ENCODE data around the gene HCLS1. TPM values are rescaled to one million over a fixed set of nuclear protein-coding genes. Genes with fewer than 3 reads are reported as not detected.
"Not testable (repeated sequence)": the region's sequence is repeated elsewhere in the genome, so short reads cannot be mapped to it uniquely, and the experiment has no call there.

HCLS1 gene
- total RNA-seq, 1 donor from 2014 or later, result 0.20 TPM

DNA sequence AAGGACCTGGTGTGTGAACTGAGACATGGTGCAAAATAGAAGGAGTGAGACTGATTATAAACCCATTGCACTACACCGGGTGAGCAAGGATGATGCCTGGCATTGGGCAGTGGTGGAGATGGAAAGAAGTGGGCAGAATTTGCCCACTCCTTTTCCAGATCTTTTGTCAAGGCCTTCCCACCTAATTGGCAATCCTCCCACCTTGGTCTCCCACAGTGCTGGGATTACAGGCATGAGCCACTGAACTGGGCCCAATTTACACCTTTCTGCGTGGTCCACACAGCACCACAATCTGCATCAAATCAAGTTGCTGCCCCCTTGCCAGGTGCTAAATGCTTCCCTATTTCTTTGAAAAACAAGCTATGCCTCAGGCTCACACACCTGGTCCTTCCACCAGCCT, 62.1 kb downstream of the HCLS1 start:
- no peak for DNase-seq (ENCODE audit: low read depth)

DNA sequence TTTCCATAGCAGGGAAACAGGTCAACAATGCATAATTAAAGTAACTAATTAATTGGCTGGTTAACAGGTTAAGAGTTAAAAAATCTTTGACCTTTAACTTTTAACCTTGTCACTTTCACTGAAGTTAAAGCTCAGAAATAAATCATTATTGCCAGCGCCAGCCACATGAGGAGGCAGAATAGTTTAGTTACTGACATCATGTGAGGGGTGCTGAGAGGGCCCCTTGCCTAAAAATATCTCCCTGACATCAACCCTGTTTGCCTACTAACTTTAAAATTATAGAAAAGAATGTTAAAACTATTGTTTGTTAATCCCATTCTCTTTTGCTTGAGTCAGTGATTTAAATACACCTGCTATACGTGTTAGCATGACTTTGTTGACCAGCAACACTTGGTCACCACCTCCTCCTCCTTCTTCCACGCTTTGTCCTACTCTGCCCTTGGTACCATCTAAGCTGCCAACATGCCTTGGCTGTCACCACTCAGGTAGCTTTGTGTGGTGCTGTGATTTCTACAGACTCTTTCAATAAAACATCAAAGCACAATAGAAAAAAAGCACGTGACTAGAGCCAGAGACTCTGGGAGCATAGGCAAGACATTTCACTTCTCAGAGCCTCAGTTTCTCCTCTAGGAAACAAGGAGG, 64.8 kb downstream of the HCLS1 start:
- DNase-seq (ENCODE audit: low read depth), result no peak

DNA sequence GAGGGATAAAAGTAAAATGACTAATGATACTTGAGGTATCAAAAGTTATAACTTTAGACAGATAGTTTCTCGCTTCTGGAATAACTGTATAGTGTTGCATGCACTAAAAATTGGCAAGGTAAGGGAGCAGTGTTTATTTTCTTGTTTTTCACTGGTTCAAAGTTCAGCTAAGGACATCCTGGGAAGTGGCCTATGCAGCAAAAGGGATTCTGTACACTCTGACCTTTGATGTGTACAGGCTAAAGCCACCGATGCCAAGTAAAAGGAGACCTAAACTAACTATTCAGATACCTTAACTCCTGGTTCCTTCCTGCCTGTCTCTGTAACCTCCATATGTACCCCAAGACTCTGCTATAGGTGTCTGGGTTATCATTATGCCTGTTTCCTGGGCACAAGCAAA, 65.9 kb downstream of the HCLS1 start:
- no peak for DNase-seq (ENCODE audit: low read depth)

DNA sequence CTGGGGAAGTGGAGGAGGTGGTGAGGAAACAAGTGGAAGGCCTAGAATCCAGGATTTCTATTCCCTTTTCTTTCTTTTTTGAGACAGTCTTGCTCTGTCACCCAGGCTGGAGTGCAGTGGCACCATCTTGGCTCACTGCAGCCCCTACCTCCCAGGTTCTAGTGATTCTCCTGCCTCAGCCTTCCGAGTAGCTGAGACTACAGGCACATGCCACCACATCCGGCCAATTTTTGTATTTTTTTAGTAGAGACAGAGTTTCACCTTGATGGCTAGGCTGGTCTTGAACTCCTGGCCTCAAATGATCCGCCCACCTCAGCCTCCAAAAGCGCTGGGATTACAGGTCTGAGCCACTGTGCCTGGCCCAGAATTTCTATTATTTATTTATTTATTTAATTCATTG, 66.9 kb downstream of the HCLS1 start:
- not testable (repeated sequence) for DNase-seq (ENCODE audit: low read depth)

DNA sequence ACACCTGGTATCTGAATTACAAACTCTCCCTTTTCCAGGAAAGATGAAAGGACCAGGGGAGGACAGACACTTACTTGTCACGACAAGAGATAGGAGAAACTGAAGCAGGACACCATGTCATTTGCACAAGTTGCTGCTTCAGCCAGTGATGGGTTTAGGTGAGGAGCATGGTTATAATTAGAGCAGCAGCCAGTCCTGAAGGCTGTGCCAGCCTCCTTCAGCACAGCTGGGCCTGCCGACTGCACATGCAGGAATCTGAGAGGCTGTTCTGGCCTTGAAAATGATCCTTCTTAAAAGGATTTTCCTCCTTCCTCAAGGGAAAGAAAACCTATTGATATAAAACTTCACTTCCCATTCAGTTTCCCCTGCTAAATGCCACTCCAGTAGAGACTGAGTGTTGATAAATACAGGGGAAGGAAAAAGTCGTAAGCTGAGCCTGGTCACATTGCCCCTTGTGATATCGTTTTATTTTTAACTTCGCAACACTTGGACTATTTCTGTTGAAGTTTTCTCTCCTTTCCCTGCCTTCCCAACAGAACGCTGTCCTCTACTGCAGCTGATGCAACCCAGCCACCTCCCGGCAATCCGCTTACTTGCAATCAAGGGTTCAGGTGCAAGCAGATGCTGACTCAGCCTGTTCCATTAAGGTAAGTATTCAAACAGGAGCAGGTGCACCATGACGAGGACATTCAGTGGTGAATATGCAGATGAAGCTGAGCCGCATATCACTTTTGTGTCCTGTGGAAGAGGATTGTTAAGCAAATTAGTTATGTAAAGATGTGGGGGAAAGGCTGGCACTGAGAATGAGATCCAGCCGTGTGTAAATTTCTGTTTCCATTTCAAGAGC, 67.6 kb downstream of the HCLS1 start, which contains the start of gene FBXO40:
Gene FBXO40 (plus strand): TSS at position 524 of the 847 bp plus-strand sequence. CDS start 27,197 bp downstream, outside the sequence.
- DNase-seq (ENCODE audit: low read depth), result peak; percentile 31

DNA sequence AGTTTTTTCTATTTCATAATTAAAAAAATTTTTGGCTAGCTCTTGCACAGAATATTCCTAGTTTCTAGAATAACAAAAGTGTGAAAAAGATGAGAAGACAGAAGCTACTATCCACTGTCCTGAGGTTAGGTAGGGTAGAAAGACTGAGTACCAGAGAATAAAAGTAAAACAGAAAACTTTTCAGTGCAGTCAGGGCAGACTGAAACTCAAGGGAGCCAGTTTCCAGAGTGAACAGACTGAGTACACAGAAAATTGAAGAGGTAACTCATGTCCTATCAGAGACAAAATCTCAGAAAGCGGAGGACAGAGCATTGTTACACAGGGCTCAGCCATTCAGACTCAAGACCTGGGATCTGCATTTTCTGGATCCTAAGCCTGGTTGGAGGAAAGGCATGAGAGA, 76.3 kb downstream of the HCLS1 start:
- DNase-seq (ENCODE audit: low read depth), result no peak

DNA sequence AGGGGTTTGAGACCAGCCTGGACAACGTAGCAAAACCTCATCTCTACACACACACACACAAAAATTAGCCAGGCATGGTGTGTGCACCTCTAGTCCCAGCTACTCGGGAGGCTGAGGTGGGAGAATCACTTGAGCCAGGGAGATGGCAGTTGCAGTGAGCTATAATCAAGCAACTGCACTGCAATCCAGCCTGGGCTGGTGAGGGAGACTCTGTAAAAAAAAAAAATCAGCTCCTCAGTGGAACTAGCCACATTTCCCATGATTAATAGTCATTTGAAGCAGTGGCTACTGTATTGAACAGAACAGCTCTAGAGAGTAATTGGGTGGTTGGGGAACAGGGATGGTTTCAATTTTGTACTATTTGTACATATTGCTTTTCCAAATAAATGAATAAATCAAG, 79.0 kb downstream of the HCLS1 start:
- no peak for DNase-seq (ENCODE audit: low read depth)

Other genes starting within 250 kb of the HCLS1 start
- 0.45 and 3.8 TPM in 2 replicates for gene POLQ, start 114.9 kb downstream of the HCLS1 start, total RNA-seq
- gene ARGFX, start 93.0 kb downstream of the HCLS1 start, total RNA-seq, result not detected in 2 replicates
- not detected in 2 replicates for gene FBXO40, start 67.5 kb downstream of the HCLS1 start, total RNA-seq
- 34.9 and 111 TPM in 2 replicates for gene GOLGB1, start 88.8 kb upstream of the HCLS1 start, total RNA-seq
- gene IQCB1, start 174.2 kb upstream of the HCLS1 start, total RNA-seq, result 13.5 and 17.7 TPM in 2 replicates
- gene EAF2, start 174.3 kb upstream of the HCLS1 start, total RNA-seq, result 3.0 and 4.0 TPM in 2 replicates
- gene SLC15A2, start 233.5 kb upstream of the HCLS1 start, total RNA-seq, result 1.9 and 4.7 TPM in 2 replicates

Data from renal cortical epithelial cell (primary cell).